Mesenchymal stem cell (in vitro differentiated cells and primary cell): Measurements from ENCODE around the gene TRAF1.

ENCODE experiments used
- DNase-seq: peaks from one replicate; pipeline ENCODE4 v3.0.0-alpha.2; 2013
- H2AFZ ChIP-seq: one replicate; pipeline ENCODE4 v1.6.1; 2013; ENCODE audit warnings: low read depth, mild to moderate bottlenecking, control low read depth, inconsistent platforms, low read length, moderate library complexity
- H2AK5ac ChIP-seq: 2 replicates; pipeline ENCODE4 v1.6.1; 2013; ENCODE audit warnings: low read length, moderate library complexity, mild to moderate bottlenecking, inconsistent platforms; ENCODE audit not compliant: severe bottlenecking
- H2BK120ac ChIP-seq: one replicate; pipeline ENCODE4 v1.6.1; 2013; ENCODE audit warnings: low read depth, mild to moderate bottlenecking, inconsistent platforms, low read length, moderate library complexity
- H2BK12ac ChIP-seq, 2 experiments: one replicate each; pipeline ENCODE4 v1.6.1; 2013; ENCODE audit warnings: inconsistent platforms in 2 of 2, low read length in 2 of 2, mild to moderate bottlenecking in 2 of 2, moderate library complexity in 2 of 2, control low read depth in 1 of 2
- H2BK15ac ChIP-seq: one replicate; pipeline ENCODE4 v1.6.1; 2013; ENCODE audit warnings: mild to moderate bottlenecking, low read depth, inconsistent platforms; ENCODE audit not compliant: poor library complexity, severe bottlenecking
- H2BK5ac ChIP-seq: 2 replicates; pipeline ENCODE4 v1.6.1; 2013; ENCODE audit warnings: low read depth, mild to moderate bottlenecking, low read length, control low read depth, inconsistent platforms; ENCODE audit not compliant: poor library complexity, severe bottlenecking
- H3K14ac ChIP-seq, 2 experiments: one replicate each; pipeline ENCODE4 v1.6.1; 2013; ENCODE audit warnings: inconsistent platforms in 2 of 2, low read length in 2 of 2, control low read depth in 1 of 2, mild to moderate bottlenecking in 1 of 2, moderate library complexity in 1 of 2
- H3K18ac ChIP-seq, 2 experiments: one replicate each; pipeline ENCODE4 v1.6.1; 2013; ENCODE audit warnings: inconsistent platforms in 2 of 2, low read length in 2 of 2, control low read depth in 1 of 2, low read depth in 1 of 2, mild to moderate bottlenecking in 1 of 2
- H3K23ac ChIP-seq, 2 experiments: one replicate each; pipeline ENCODE4 v1.6.1; 2013; ENCODE audit warnings: inconsistent platforms in 2 of 2, low read length in 2 of 2, mild to moderate bottlenecking in 2 of 2, moderate library complexity in 2 of 2, control low read depth in 1 of 2
- H3K27ac ChIP-seq: 2 replicates; pipeline ENCODE4 v1.5.1; 2013; ENCODE audit warnings: mild to moderate bottlenecking, moderate library complexity, low read length, control low read depth, inconsistent platforms; ENCODE audit not compliant: poor library complexity, severe bottlenecking
- H3K27me3 ChIP-seq, 2 experiments: 2 replicates each; pipeline versions ENCODE4 v1.6.1 to v1.7.0; 2013; ENCODE audit warnings: low read length in 2 of 2, mild to moderate bottlenecking in 2 of 2, moderate library complexity in 2 of 2, control low read depth in 1 of 2, inconsistent platforms in 1 of 2; ENCODE audit not compliant: control insufficient read depth in 1 of 2, insufficient read depth in 1 of 2
- H3K36me3 ChIP-seq, 2 experiments: 2 replicates each; pipeline versions ENCODE4 v1.6.1 to v1.7.0; 2013; ENCODE audit warnings: low read length in 2 of 2, control low read depth in 1 of 2, inconsistent platforms in 1 of 2, low read depth in 1 of 2, mild to moderate bottlenecking in 1 of 2; ENCODE audit not compliant: insufficient read depth in 2 of 2, control insufficient read depth in 1 of 2
- H3K4ac ChIP-seq, 2 experiments: one replicate each; pipeline ENCODE4 v1.6.1; 2013; ENCODE audit warnings: inconsistent platforms in 2 of 2, low read length in 2 of 2, mild to moderate bottlenecking in 2 of 2, moderate library complexity in 2 of 2, control low read depth in 1 of 2, low read depth in 1 of 2
- H3K4me1 ChIP-seq: 2 replicates; pipeline ENCODE4 v1.6.1; 2013; ENCODE audit warnings: low read depth, low read length, control low read depth; ENCODE audit not compliant: control insufficient read depth, insufficient read depth
- H3K4me2 ChIP-seq: 2 replicates; pipeline ENCODE4 v1.6.1; 2013; ENCODE audit warnings: low read length, mild to moderate bottlenecking, inconsistent platforms; ENCODE audit not compliant: poor library complexity, severe bottlenecking
- H3K4me3 ChIP-seq, 2 experiments: 2 replicates each; pipeline versions ENCODE4 v1.5.1 to v1.7.0; 2013; ENCODE audit warnings: low read length in 2 of 2, mild to moderate bottlenecking in 2 of 2, control low read depth in 1 of 2, low read depth in 1 of 2; ENCODE audit not compliant: insufficient read depth in 1 of 2
- H3K79me1 ChIP-seq: replicated peaks from 2 replicates; pipeline ENCODE4 v1.6.1; 2013; ENCODE audit warnings: mild to moderate bottlenecking, control low read depth, low read length, inconsistent platforms; ENCODE audit not compliant: poor library complexity, severe bottlenecking
- H3K9ac ChIP-seq: 2 replicates; pipeline ENCODE4 v1.7.0; 2013; ENCODE audit warnings: mild to moderate bottlenecking, low read length, moderate library complexity
- H3K9me3 ChIP-seq: 2 replicates; pipeline ENCODE4 v1.7.0; 2013; ENCODE audit warnings: mild to moderate bottlenecking, low read length; ENCODE audit not compliant: control insufficient read depth
- H4K8ac ChIP-seq: one replicate; pipeline ENCODE4 v1.6.1; 2013; ENCODE audit warnings: inconsistent platforms, mild to moderate bottlenecking, low read length, moderate library complexity
- H4K91ac ChIP-seq: one replicate; pipeline ENCODE4 v1.6.1; 2013; ENCODE audit warnings: mild to moderate bottlenecking, low read length, inconsistent platforms
- WGBS: methylation state at CpG from one replicate; pipeline ENCODE4 v1.1.7; 2013; ENCODE audit warnings: mixed read lengths; 5-methylcytosine and 5-hydroxymethylcytosine counted together

TRAF1 gene

GRCh38 chr9:120862452-120862851, 64.1 kb downstream of the TRAF1 start:
- Histone ChIP-seq H2BK12ac (no peak overlapping the region), H3K14ac (no peak overlapping the region), H3K27me3 (no peaks in the 10 kb centered on the region), H3K4me2 (no peak overlapping the region), H4K91ac (no peak overlapping the region), H4K8ac (no peak overlapping the region), H2AFZ (no peak overlapping the region), H3K4me1 (no peaks in the 10 kb centered on the region), H3K27ac (no peak overlapping the region), H3K23ac (no peak overlapping the region), H3K9ac (no peak overlapping the region), H3K36me3 (peaks cover 57 to 72% of the 10 kb centered on the region in 2 experiments), H3K18ac (no peak overlapping the region), H3K4me3 (no peak overlapping the region), H3K79me1 (peaks cover 1% of the 10 kb centered on the region), H3K4ac (no peak overlapping the region), H2BK120ac (no peak overlapping the region), H3K9me3 (no peaks in the 10 kb centered on the region), H2BK5ac (no peak overlapping the region), H2AK5ac (no peak overlapping the region), H2BK15ac (peak overlapping the region; percentile 6)
- 94% methylated on average over 12 of the region's 12 CpGs for WGBS
- no peak for DNase-seq

GRCh38 chr9:120861935-120862334, 64.7 kb downstream of the TRAF1 start:
- Histone ChIP-seq H3K4me3 (no peak overlapping the region), H3K36me3 (peaks cover 61 to 77% of the 10 kb centered on the region in 2 experiments)

GRCh38 chr9:120860083-120860482, 66.5 kb downstream of the TRAF1 start:
- H3K9me3 ChIP-seq = no peaks in the 10 kb centered on the region
- H3K9ac ChIP-seq = no peak overlapping the region
- no peaks in the 10 kb centered on the region for H3K79me1 ChIP-seq
- H3K14ac ChIP-seq = no peak overlapping the region
- no peak overlapping the region for H2BK120ac ChIP-seq
- no peak overlapping the region for H2BK5ac ChIP-seq
- 98% methylated on average over 11 of the region's 11 CpGs for WGBS
- no peak overlapping the region for H2AK5ac ChIP-seq
- H4K91ac ChIP-seq = no peak overlapping the region
- H3K27me3 ChIP-seq = no peaks in the 10 kb centered on the region
- no peak overlapping the region for H4K8ac ChIP-seq
- no peak overlapping the region for H3K4me2 ChIP-seq
- no peak overlapping the region for H3K23ac ChIP-seq
- no peak overlapping the region for H3K18ac ChIP-seq
- H2BK15ac ChIP-seq = no peak overlapping the region
- no peak for DNase-seq
- H3K4me3 ChIP-seq = no peak overlapping the region
- peaks cover 2% of the 10 kb centered on the region for H3K4me1 ChIP-seq
- H3K27ac ChIP-seq = no peak overlapping the region
- H2BK12ac ChIP-seq = no peak overlapping the region
- H3K36me3 ChIP-seq = peaks cover 61 to 69% of the 10 kb centered on the region in 2 experiments
- H3K4ac ChIP-seq = no peak overlapping the region
- no peak overlapping the region for H2AFZ ChIP-seq

More at GRCh38 chr9:120861935-120862334, 64.7 kb downstream of the TRAF1 start:
- no peak overlapping the region for H2BK15ac ChIP-seq
- no peak overlapping the region for H4K91ac ChIP-seq
- H3K4ac ChIP-seq = no peak overlapping the region
- 99% methylated on average over 6 of the region's 6 CpGs for WGBS
- H2AK5ac ChIP-seq = no peak overlapping the region
- H3K4me2 ChIP-seq = no peak overlapping the region
- H2AFZ ChIP-seq = no peak overlapping the region
- no peak overlapping the region for H3K23ac ChIP-seq
- DNase-seq = no peak
- no peaks in the 10 kb centered on the region for H3K9me3 ChIP-seq
- H3K18ac ChIP-seq = no peak overlapping the region
- no peak overlapping the region for H3K9ac ChIP-seq
- no peak overlapping the region for H4K8ac ChIP-seq
- H3K14ac ChIP-seq = no peak overlapping the region
- H2BK5ac ChIP-seq = no peak overlapping the region
- H2BK120ac ChIP-seq = no peak overlapping the region
- no peak overlapping the region for H2BK12ac ChIP-seq
- no peak overlapping the region for H3K27ac ChIP-seq
- peaks cover 1% of the 10 kb centered on the region for H3K79me1 ChIP-seq
- no peaks in the 10 kb centered on the region for H3K4me1 ChIP-seq
- no peaks in the 10 kb centered on the region for H3K27me3 ChIP-seq

GRCh38 chr9:120859361-120859760, 67.2 kb downstream of the TRAF1 start:
- DNase-seq = no peak
- no peak overlapping the region for H4K91ac ChIP-seq
- no peaks in the 10 kb centered on the region for H3K27me3 ChIP-seq
- no peak overlapping the region for H3K4ac ChIP-seq
- H3K14ac ChIP-seq = no peak overlapping the region
- no peaks in the 10 kb centered on the region for H3K9me3 ChIP-seq
- H3K4me1 ChIP-seq = peaks cover 2% of the 10 kb centered on the region
- H2AK5ac ChIP-seq = no peak overlapping the region
- H3K4me2 ChIP-seq = no peak overlapping the region
- no peak overlapping the region for H3K27ac ChIP-seq
- no peak overlapping the region for H3K9ac ChIP-seq
- no peak overlapping the region for H3K4me3 ChIP-seq
- H4K8ac ChIP-seq = no peak overlapping the region
- H3K79me1 ChIP-seq = no peaks in the 10 kb centered on the region
- no peak overlapping the region for H2BK120ac ChIP-seq
- peaks cover 61 to 68% of the 10 kb centered on the region in 2 experiments for H3K36me3 ChIP-seq
- no peak overlapping the region for H2BK5ac ChIP-seq
- H3K23ac ChIP-seq = no peak overlapping the region
- no peak overlapping the region for H2AFZ ChIP-seq
- H2BK15ac ChIP-seq = no peak overlapping the region
- WGBS = 83% methylated on average over 6 of the region's 6 CpGs
- H3K18ac ChIP-seq = no peak overlapping the region
- no peak overlapping the region for H2BK12ac ChIP-seq
